Left ventricle myocardium inferior (tissue), 1 donor: Measurements from ENCODE around the gene STK11. TPM values are rescaled to one million over a fixed set of nuclear protein-coding genes. Genes with fewer than 3 reads are reported as not detected.
"Not testable (repeated sequence)": the region's sequence is repeated elsewhere in the genome, so short reads cannot be mapped to it uniquely, and the experiment has no call there.

ENCODE experiments used
- DNase-seq: peaks from one replicate; pipeline ENCODE4 v3.0.0-alpha.2; 2020
- H3K27ac ChIP-seq: fragments of 200-600 bp; replicated peaks from 2 replicates; pipeline ENCODE4 v1.8.0; 2021
- H3K27me3 ChIP-seq: fragments of 200-600 bp; 2 replicates; pipeline ENCODE4 v1.8.0; 2021; ENCODE audit warnings: low read depth
- H3K36me3 ChIP-seq: fragments of 200-600 bp; 2 replicates; pipeline ENCODE4 v1.8.0; 2021
- H3K4me1 ChIP-seq: fragments of 200-600 bp; 2 replicates; pipeline ENCODE4 v1.8.0; 2021
- H3K4me3 ChIP-seq: fragments of 200-600 bp; 2 replicates; pipeline ENCODE4 v1.8.0; 2021; ENCODE audit warnings: mild to moderate bottlenecking, moderate library complexity
- H3K9me3 ChIP-seq: fragments of 200-600 bp; replicated peaks from 2 replicates; pipeline ENCODE4 v1.8.0; 2021
- CTCF ChIP-seq: fragments of 200-600 bp; IDR thresholded peaks from 2 replicates; pipeline ENCODE4 v1.8.0; 2021; ENCODE audit warnings: antibody characterized with exemption, mild to moderate bottlenecking, borderline replicate concordance
- intact Hi-C: fragments of 100-400 bp; cut with micrococcal nuclease; formaldehyde crosslinking; loops from one replicate; pipeline ENCODE4 v1.11.0; 2022
- total RNA-seq: library from RNA; stranded (reverse); fragmentation: NEBNext Ultra II Directional; extraction: Animal tissue kit (Norgen Biotek cat#: 25700); gene quantifications from one replicate; pipeline ENCODE4 v1.2.1, GENCODE V29; 2021
- donor health status: DM: no; HTN: yes; CAD: no; lungs with severe emphysema.

The STK11 gene
- total RNA-seq, 1 donor from 2014 or later, result 50.1 TPM

- intact Hi-C loops, result no loop called here
- no peak for TF ChIP-seq CTCF
- H3K27ac ChIP-seq, result no peak overlapping the region
- H3K27me3 ChIP-seq, result no peaks in the 10 kb centered on the region
- H3K4me3 ChIP-seq, result no peak overlapping the region
- no peak for DNase-seq
- no peaks in the 10 kb centered on the region for H3K9me3 ChIP-seq
- H3K36me3 ChIP-seq, result no peaks in the 10 kb centered on the region
- H3K4me1 ChIP-seq, result no peaks in the 10 kb centered on the region
Measured at GRCh38 chr19:1199531-1199930, 6.0 kb upstream of the STK11 start.

GRCh38 chr19:1200614-1201013, 5.0 kb upstream of the STK11 start:
- H3K36me3 ChIP-seq, H3K27ac ChIP-seq, intact Hi-C loops: not testable (repeated sequence)

GRCh38 chr19:1206150-1206863, 729 bp downstream of the STK11 start:
- Histone ChIP-seq H3K36me3 (peaks cover 13% of the 10 kb centered on the region), H3K27me3 (no peaks in the 10 kb centered on the region), H3K4me3 (peak overlapping the region; percentile 79), H3K9me3 (no peaks in the 10 kb centered on the region), H3K4me1 (peaks cover 58% of the 10 kb centered on the region), H3K27ac (peak overlapping the region; percentile 92)
- TF ChIP-seq CTCF, result no peak
- no peak for DNase-seq
- intact Hi-C loops, result no loop called here

More at GRCh38 chr19:1200614-1201013, 5.0 kb upstream of the STK11 start:
- not testable (repeated sequence) for H3K27me3 ChIP-seq, DNase-seq, H3K4me3 ChIP-seq, H3K9me3 ChIP-seq, H3K4me1 ChIP-seq

- no peak for DNase-seq
- no peak for TF ChIP-seq CTCF
- peaks cover 65% of the 10 kb centered on the region for H3K4me1 ChIP-seq
Measured at GRCh38 chr19:1206864-1207450, 1.4 kb downstream of the STK11 start.

GRCh38 chr19:1208830-1209229, 3.3 kb downstream of the STK11 start:
- intact Hi-C loops, result not testable (repeated sequence)

More at GRCh38 chr19:1206864-1207450, 1.4 kb downstream of the STK11 start:
- H3K36me3 ChIP-seq, result peaks cover 14% of the 10 kb centered on the region
- H3K27me3 ChIP-seq, result no peaks in the 10 kb centered on the region
- intact Hi-C loops, result no loop called here
- peak overlapping the region; percentile 92 for H3K27ac ChIP-seq
- H3K4me3 ChIP-seq, result peak overlapping the region; percentile 79
- H3K9me3 ChIP-seq, result no peaks in the 10 kb centered on the region

GRCh38 chr19:1210227-1210538, 4.6 kb downstream of the STK11 start:
- Histone ChIP-seq H3K27me3 (no peaks in the 10 kb centered on the region), H3K27ac (peak overlapping the region; percentile 27), H3K9me3 (no peaks in the 10 kb centered on the region), H3K4me1 (peaks cover 91% of the 10 kb centered on the region), H3K4me3 (no peak overlapping the region), H3K36me3 (peaks cover 19% of the 10 kb centered on the region)
- intact Hi-C loops, result no loop called here
- TF ChIP-seq CTCF, result no peak
- no peak for DNase-seq

More at GRCh38 chr19:1208830-1209229, 3.3 kb downstream of the STK11 start:
- not testable (repeated sequence) for H3K9me3 ChIP-seq, DNase-seq, H3K27me3 ChIP-seq
- H3K36me3 ChIP-seq, result peaks cover 19% of the 10 kb centered on the region
- peak overlapping the region; percentile 79 for H3K4me3 ChIP-seq
- H3K4me1 ChIP-seq, result peaks cover 84% of the 10 kb centered on the region
- H3K27ac ChIP-seq, result peak overlapping the region; percentile 92
